ENCODE results near the gene TNIP1. TPM values are rescaled to one million over a fixed set of nuclear protein-coding genes. Genes with fewer than 3 reads are reported as not detected.

TNIP1 gene
- total RNA-seq, 1 donor from 2014 or later = 99.6 TPM

DNA sequence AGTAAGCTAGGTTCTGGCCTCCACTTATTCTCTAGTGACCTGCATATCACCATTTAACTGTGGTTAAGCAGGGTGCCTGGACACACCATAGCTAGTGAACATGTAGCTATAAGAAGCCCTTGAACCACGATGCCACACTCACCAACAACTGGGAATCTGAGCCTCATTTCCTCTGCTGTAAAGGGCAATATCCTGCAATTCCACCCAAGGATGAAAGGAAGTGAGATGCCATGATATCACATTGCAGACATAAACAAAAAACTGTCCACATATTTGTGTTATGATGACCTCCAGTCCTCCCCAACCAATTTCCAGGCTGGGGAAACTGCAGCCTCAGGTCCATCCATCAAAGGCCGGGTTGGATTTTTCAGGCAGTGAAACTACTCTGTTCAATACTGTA is 10.4 kb downstream of the TNIP1 start:
- DNase-seq = no peak
- H3K36me3 ChIP-seq = peaks cover 29% of the 10 kb centered on the region
- intact Hi-C loops (cut with DNase I) = no loop called here
- ATAC-seq = no peak
- peaks cover 75% of the 10 kb centered on the region for H3K4me1 ChIP-seq
- no peak overlapping the region for H3K4me3 ChIP-seq
- no peaks in the 10 kb centered on the region for H3K27me3 ChIP-seq (ENCODE audit: low read depth)
- no peaks in the 10 kb centered on the region for H3K9me3 ChIP-seq
- TF ChIP-seq CTCF (IDR thresholded peaks at IDR 0.05) = no peak
- H3K27ac ChIP-seq = no peak overlapping the region

DNA sequence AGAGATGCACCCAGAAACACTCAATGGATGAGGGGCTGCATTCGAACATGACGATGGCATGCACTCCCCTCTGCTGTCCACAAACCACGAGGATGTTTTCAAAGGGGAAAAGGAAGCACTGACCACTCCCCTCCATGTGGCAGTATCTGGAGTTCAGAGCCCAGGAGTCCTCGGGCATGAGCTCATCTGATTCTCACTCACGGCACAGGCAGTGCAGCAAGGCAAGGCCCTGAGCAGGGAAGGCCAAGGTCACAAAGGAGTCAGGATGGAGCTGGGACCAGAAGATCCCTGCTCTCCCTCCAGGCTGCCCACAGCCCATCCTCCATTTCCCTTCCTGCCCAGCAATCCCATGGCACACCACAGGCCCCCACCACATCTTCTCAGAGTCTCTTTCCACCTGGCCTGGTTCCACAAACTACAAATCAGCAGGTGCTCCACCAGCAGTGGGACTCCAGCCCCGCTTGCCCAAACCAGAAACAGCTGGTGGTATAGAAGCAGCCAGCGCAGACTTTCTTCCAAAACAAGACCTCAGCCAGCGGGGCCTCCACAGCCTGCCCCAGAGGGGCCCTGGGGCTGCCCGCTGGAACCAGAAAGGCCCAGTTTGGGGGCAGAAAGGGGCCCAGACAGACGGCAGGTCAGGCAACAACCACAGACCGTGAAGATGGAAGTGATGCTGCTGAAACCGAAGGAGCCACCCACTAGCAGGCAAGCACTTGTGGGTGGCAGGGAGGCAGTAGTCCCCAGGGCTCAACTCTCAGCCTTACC is 12.2 kb downstream of the TNIP1 start:
- no peaks in the 10 kb centered on the region for H3K27me3 ChIP-seq (ENCODE audit: low read depth)
- no peak for ATAC-seq
- TF ChIP-seq CTCF (IDR thresholded peaks at IDR 0.05) = no peak
- no peak for DNase-seq
- intact Hi-C loops (cut with DNase I) = no loop called here
- no peaks in the 10 kb centered on the region for H3K9me3 ChIP-seq
- peak overlapping the region; percentile 53 for H3K27ac ChIP-seq
- peaks cover 77% of the 10 kb centered on the region for H3K4me1 ChIP-seq
- no peak overlapping the region for H3K4me3 ChIP-seq
- peaks cover 29% of the 10 kb centered on the region for H3K36me3 ChIP-seq

- intact Hi-C loops (cut with DNase I) = no loop called here
- Histone ChIP-seq H3K4me1 (peaks cover 83% of the 10 kb centered on the region), H3K27me3 (ENCODE audit: low read depth) (no peaks in the 10 kb centered on the region), H3K9me3 (no peaks in the 10 kb centered on the region), H3K36me3 (peaks cover 32% of the 10 kb centered on the region), H3K27ac (peak overlapping the region; percentile 53), H3K4me3 (no peak overlapping the region)
- no peak for ATAC-seq
- no peak for DNase-seq
- no peak for TF ChIP-seq CTCF (IDR thresholded peaks at IDR 0.05)
Measured at GRCh38 chr5:151067632-151068432, 13.0 kb downstream of the TNIP1 start.

DNA sequence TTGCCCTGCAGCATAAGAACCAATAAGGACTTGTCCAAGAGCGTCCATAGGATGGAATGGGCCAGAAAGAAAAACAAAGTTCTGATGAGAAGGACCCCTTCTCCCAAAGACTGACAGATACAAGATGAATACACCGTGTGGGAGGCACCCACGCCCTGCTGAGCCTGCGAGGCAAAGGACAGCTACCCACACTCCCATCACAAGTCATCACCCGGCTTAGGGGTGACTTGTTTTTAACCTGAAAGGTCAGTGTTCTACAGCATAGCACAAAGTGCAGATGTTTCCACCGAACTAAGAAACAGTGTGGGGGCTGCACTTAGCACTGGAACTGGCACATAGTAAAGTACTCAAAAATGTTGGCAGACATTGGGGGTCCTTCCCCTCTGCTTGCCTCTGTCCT is 13.9 kb downstream of the TNIP1 start:
- no peaks in the 10 kb centered on the region for H3K9me3 ChIP-seq
- no peak for TF ChIP-seq CTCF (IDR thresholded peaks at IDR 0.05)
- DNase-seq (no peak), ATAC-seq (no peak)
- peaks cover 82% of the 10 kb centered on the region for H3K4me1 ChIP-seq
- peak overlapping the region; percentile 41 for H3K27ac ChIP-seq
- peaks cover 41% of the 10 kb centered on the region for H3K36me3 ChIP-seq
- intact Hi-C loops (cut with DNase I) = no loop called here
- no peak overlapping the region for H3K4me3 ChIP-seq
- no peaks in the 10 kb centered on the region for H3K27me3 ChIP-seq (ENCODE audit: low read depth)

- Histone ChIP-seq H3K9me3 (no peaks in the 10 kb centered on the region), H3K27me3 (ENCODE audit: low read depth) (no peaks in the 10 kb centered on the region), H3K4me1 (peaks cover 82% of the 10 kb centered on the region), H3K27ac (no peak overlapping the region), H3K4me3 (no peak overlapping the region), H3K36me3 (peaks cover 54% of the 10 kb centered on the region)
- DNase-seq (no peak), ATAC-seq (no peak)
- TF ChIP-seq CTCF (IDR thresholded peaks at IDR 0.05) = no peak
- intact Hi-C loops (cut with DNase I) = no loop called here
Measured at GRCh38 chr5:151065609-151066008, 15.2 kb downstream of the TNIP1 start.

Measured in lower lobe of right lung (tissue), 2 donors.